GM15510 (cell line): ENCODE results near the gene KIZ.

Experiments
- POLR2A ChIP-seq: IDR thresholded peaks from 3 replicates; pipeline ENCODE4 v1.6.1; 2011; ENCODE audit warnings: borderline replicate concordance; ENCODE audit not compliant: insufficient read length; ENCODE audit errors: extremely low read depth

Gene KIZ

DNA sequence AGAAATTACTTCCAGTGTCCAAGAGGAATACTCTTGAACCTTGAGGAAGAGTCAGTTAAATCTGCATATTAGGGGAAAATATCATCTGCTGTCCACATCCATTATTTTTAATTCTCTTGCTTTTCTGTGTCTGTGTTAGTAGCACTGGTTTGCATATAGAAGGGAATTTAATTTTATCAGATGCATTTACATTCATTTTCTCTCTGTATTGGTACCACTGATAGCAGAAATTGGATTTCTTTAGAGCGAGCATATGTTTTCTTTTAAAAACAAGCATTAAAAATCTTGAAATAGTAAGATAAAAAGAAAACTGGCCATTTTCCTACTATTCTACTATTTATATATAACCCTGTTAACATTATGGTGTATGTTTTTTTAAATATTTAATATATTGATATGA lies 83.8 kb downstream of the KIZ start:
- TF ChIP-seq POLR2A, result no peak

GRCh38 chr20:21213691-21214090 lies 87.8 kb downstream of the KIZ start:
- no peak for TF ChIP-seq POLR2A

GRCh38 chr20:21214431-21214830 lies 88.5 kb downstream of the KIZ start:
- TF ChIP-seq POLR2A, result no peak

- TF ChIP-seq POLR2A, result no peak
Observed at GRCh38 chr20:21219686-21220085, 93.8 kb downstream of the KIZ start.

GRCh38 chr20:21224217-21224616 lies 98.3 kb downstream of the KIZ start:
- TF ChIP-seq POLR2A, result no peak

GRCh38 chr20:21225215-21225947 lies 99.5 kb downstream of the KIZ start:
- TF ChIP-seq POLR2A, result no peak

DNA sequence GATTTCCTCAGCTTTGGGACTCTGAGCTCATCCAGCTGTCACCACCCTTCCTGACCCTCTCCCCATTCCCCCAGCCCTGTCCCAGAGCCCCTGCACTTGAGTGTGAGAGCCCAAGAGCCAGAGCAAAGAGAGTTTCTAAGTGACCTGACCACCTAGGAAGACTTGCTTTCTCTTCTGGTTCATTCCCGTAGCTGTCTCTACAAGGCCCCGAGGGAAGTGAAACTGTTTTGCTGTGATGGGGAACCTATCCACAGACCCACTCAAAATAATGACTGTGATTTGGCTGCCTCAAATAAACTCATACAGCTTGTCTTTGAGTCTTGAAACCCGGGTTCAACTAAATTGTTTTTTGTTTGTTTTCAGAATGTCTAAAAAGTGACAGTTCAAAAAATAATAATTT lies 102.6 kb downstream of the KIZ start:
- no peak for TF ChIP-seq POLR2A

DNA sequence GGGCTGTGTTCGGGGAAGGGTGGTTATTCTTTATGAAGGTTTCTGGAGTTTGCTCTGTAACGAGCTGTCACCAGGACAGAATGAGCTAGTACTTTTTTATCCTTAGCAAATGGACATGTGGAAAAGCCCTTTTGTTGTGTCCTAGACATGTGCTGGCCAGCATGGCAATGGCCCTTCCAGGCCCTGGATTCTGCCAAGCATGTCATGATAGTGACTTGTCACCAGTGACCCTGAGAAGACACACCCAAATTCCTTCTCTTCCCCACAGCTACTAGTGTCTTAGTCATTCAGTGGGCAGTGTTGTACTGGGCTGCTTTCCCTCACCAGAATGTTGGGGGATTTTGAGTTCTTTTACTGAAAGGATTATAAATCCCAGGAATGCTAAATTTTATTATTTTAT lies 103.3 kb downstream of the KIZ start:
- TF ChIP-seq POLR2A, result no peak

GRCh38 chr20:21230220-21230619 lies 104.3 kb downstream of the KIZ start:
- TF ChIP-seq POLR2A, result no peak

DNA sequence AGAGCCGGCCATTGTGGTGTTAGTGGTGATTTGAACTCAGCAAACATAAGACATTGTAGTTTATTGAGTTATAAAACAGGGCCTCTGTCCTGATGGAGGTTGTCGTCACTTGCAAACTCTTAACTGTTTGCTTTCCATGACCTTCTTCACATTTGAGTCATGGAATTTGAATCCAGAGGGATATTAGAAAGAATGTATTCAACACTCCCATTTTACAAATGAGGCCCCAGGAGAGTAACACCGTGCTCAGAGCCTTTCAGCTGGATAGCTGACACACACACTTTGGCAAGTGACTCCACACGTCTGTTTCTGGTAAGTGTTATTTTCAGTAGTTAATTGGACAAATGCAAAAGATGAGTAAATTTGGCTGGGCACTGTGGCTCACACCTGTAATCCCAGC lies 104.8 kb downstream of the KIZ start:
- TF ChIP-seq POLR2A, result no peak

DNA sequence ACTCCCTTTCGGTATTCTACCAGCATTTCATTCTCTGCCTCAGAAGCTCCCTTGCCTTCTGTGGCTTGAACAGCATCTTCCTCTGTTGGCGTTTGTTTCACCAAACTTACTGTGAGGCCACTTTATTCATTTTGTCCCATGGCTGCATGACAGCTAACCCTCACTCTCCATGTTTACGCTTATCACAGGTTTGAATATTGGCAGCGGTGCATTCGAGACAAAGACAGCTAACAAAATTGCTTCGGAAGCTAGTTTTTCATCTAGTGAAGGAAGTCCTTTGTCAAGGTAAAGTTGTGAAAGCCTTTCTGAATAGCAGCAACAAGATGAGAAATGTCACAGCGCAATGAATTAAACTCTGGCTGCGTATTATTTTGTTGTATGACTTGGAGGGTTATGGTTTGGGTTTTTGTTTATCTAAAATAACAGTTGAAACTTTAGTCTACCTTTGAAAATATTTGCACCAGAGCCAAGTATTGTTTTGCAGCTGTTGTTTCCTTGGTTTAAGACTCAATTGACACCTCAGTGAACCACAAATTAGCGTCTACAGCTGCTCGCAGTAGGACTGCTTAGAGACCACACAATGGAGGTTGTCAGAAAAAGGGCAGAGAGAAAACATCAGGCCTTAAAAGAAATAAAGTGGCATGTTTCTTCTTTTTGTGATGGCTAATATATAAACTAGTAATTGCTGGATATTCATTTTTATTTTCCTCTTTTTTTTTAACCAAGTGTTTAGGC lies 106.8 kb downstream of the KIZ start:
- TF ChIP-seq POLR2A, result no peak

DNA sequence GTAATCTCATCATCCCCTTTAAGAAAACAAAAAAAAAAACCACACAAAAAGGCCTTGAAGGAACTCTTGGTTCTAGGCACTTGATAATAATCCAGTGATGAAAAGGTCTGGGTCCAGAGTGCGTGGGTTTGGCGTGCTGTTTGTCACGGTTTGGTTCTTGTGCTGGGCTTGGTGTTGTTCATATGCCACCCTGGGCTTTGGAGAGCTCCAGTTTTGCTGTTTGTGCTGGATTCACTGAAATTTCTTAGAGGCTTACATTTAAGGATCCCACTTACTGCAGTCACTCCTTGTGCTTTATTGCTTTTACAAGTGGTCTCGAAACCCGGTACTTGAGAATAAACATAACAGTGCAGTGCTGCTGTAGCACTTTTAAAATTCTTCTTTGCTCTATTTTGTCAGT lies 108.4 kb downstream of the KIZ start:
- no peak for TF ChIP-seq POLR2A

DNA sequence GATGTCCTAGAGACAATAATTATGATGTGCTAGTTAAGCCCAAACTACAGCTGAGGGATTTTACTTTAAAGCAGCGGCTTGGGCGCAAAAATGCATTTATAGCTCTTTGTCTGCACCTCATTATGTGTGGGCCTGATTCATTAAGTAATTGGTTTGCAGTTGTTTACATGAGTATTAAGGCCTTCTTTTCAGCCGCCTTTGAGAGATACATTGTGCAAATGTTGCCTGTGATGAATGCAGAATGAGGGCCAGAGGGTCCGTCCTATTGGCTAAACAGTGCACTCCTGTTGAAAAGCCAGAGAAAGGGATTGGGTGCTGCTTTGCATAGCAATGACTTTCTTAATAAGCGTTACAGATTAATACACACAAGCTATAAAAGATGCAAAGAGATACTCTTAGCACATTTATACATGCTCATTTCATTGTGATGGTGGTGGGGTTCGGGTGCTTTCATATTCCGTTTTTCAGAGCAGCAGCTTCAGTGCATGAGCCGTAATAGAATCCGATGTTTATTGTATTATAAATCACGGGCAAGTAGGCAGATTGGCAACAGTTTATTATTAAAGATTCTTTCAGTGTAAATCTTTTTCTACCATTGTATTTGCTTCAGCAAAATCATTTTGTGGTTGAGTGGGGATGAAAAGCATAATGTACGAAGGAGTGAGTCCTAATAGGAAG lies 109.1 kb downstream of the KIZ start:
- no peak for TF ChIP-seq POLR2A

GRCh38 chr20:21235484-21236445 lies 109.9 kb downstream of the KIZ start:
- no peak for TF ChIP-seq POLR2A

DNA sequence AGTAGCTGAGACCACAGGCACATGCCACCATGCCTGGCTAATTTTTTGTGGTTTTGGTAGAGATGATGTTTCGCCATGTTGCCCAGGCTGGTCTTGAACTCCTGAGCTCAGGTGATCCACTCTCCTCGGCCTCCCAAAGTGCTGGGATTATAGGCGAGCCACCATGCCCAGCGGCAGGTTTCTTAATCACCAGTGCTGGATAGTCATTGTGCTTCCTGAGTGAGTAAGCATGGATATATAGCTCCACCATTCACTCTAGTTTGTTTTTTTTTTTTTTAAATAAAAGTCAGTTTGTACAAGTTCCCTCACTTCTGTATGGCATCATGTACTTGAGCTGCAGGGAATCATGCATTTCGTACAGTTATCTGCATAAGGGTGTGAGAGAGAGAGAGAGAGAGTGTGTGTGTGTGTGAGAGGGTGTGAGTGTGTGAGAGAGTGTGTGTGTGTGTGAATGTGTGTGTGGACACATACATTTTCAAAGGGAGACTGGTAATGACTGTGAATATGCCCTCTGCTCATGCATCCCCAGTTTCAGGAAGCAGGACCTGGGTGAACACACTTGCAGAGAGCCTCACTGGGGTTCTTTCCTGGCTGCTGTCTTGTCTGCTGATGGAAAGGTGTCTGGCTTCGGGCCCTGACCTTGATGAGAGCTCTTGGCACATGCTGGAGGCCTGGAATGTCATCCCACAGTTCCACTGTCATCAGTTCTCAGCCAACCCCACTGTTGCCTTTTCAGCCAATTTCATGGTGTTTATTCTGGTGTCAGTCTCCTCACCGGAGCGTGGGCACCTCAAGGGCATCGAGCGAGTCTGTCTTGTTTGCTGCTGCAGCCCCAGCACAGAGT lies 112.3 kb downstream of the KIZ start:
- TF ChIP-seq POLR2A, result no peak
